GM10248 (cell line): Measurements from ENCODE around the gene ERAL1.

ENCODE experiments used
- CTCF ChIA-PET: fragments of 300-600 bp; sonication (Branson Sonifier 250); formaldehyde crosslinking; extraction: SDS; loops from one replicate; lab custom pipeline; 2021; ENCODE audit warnings: antibody characterized with exemption; lab: Yijun Ruan, JAX
- POLR2A ChIA-PET: fragments of 350-650 bp; sonication (Branson Sonifier 250); formaldehyde crosslinking; extraction: SDS; loops from one replicate; lab custom pipeline; 2020; ENCODE audit warnings: antibody characterized with exemption; lab: Yijun Ruan, JAX
- DNase-seq: peaks from one replicate; pipeline ENCODE4 v3.0.0; 2012; ENCODE audit errors: extremely low spot score
- CTCF ChIP-seq: IDR thresholded peaks from 2 replicates; pipeline ENCODE4 v1.5.1; 2012; ENCODE audit warnings: mild to moderate bottlenecking, low read depth; ENCODE audit errors: extremely low read depth, missing control alignments, control extremely low read depth

The ERAL1 gene

GRCh38 chr17:28895794-28896447 lies 41.1 kb downstream of the ERAL1 start:
- ChIA-PET POLR2A (no interaction called here), CTCF (interaction anchor here (0.8 to 8.0 kb wide), 10 partner anchors 8 to 248 kb away, joined by 3 to 35 read pairs (median 3); partner anchors contain the start of gene TLCD1)
- no peak for TF ChIP-seq CTCF
- DNase-seq, result no peak

DNA sequence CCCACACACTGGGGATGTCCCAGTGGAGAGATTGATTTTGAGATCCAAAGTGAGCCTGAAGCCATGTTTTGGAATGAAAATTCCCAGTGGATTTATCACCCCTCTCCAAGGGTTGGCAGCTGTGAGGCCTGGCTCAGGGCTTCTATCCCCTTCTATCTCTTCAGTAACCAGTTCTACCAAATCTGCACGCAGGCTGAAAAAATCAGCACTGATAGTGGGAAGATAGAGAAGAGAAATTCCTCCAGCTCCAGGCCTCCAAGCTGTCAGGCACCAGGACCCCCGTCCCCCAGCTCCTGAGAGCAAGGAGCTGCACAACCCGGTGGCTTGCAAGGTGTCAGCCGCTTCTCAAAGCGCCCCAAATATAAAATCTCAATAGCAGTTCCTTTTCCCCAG lies 41.7 kb downstream of the ERAL1 start:
- DNase-seq, result no peak
- POLR2A ChIA-PET, result no interaction called here
- TF ChIP-seq CTCF, result no peak
- CTCF ChIA-PET, result interaction anchor here (0.8 to 8.0 kb wide), 10 partner anchors 8 to 248 kb away, joined by 3 to 35 read pairs (median 3); partner anchors contain the start of gene TLCD1

GRCh38 chr17:28896884-28897768 lies 42.3 kb downstream of the ERAL1 start, which contains the start of gene FLOT2:
TSS of gene FLOT2 (minus strand) at chr17:28897733. CDS start at chr17:28897574, 159 bp downstream.
- CTCF ChIA-PET, result interaction anchor here (0.8 to 8.0 kb wide), 14 partner anchors 9 to 249 kb away, joined by 3 to 35 read pairs (median 4); partner anchors contain the start of gene TLCD1
- DNase-seq, result peak; percentile 56
- no peak for TF ChIP-seq CTCF
- POLR2A ChIA-PET, result no interaction called here

DNA sequence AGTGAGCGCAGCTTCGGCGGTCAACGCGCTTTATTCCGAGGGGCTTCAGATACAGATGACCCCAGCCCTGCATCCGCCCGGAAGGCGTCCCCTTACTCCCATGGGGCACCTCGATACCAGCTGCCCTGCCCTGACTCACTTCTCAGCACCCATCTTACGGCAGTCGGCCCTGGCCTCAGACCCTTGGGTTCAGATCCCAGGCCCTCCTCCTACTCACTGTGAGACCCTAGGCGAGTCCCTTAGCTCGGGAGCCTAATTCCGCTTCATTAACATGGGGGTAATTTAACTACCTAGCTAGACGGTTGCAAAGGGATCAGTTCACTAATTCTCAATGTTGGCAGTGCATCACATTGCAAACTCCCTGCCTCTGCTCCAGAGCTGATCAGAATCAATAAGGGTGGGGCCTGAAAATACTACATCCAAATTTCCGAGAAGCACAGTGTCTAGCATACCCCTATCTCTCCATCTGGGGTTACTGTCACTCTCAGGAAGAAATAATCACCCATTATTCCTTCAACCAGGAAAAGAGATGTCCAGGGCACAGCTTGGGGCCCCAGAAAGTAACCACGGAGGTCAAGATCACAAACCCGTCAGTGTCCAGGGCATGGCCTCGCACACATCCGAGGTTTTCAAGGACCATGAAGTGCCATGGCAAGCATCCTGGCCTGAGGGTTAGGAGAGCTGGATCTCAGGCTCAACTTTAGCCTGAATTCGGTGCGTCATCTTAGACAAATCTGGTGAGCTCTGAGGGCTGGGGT lies 43.1 kb downstream of the ERAL1 start:
- DNase-seq, result no peak
- no peak for TF ChIP-seq CTCF
- POLR2A ChIA-PET, result no interaction called here
- CTCF ChIA-PET, result interaction anchor here (1.0 to 8.0 kb wide), 13 partner anchors 10 to 177 kb away, joined by 3 to 35 read pairs (median 4); partner anchors contain the start of gene TLCD1

DNA sequence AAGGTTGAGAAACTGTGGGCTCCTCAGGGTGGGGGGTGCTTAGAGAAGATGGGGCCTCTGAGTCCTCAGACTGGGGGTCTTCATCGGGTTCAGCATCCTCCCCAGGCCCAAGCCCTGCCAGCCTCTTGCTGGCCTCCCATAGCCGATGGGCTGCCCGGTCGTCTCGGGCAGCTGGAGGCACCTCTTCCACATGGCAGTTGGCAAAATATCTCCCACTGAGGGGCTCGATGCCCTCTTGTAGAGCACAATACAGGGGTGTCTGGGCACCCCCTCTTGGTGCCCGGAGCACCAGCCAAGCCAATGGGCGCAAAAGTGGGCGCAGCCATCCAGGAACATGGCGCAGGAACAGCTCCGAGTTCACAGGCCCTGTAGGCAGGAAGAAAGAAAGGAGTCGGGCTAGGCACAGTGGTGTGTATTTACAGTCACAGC lies 43.7 kb downstream of the ERAL1 start:
- no peak for TF ChIP-seq CTCF
- ChIA-PET CTCF (interaction anchor here (1.0 to 8.0 kb wide), 10 partner anchors 10 to 177 kb away, joined by 3 to 35 read pairs (median 8); partner anchors contain the start of gene TLCD1), POLR2A (no interaction called here)
- DNase-seq, result no peak
